IPS-18c (cell line): ENCODE data around the gene OR2A25.

Source experiments
- H3K4me3 ChIP-seq: 2 replicates; pipeline ENCODE4 v1.7.0; 2013; ENCODE audit warnings: low read depth, mild to moderate bottlenecking, low read length, moderate library complexity; ENCODE audit not compliant: insufficient read depth
- H3K9me3 ChIP-seq: one replicate; pipeline ENCODE4 v1.6.1; 2013; ENCODE audit warnings: mild to moderate bottlenecking, low read length, moderate library complexity; ENCODE audit not compliant: control insufficient read depth, insufficient read depth

The OR2A25 gene

DNA sequence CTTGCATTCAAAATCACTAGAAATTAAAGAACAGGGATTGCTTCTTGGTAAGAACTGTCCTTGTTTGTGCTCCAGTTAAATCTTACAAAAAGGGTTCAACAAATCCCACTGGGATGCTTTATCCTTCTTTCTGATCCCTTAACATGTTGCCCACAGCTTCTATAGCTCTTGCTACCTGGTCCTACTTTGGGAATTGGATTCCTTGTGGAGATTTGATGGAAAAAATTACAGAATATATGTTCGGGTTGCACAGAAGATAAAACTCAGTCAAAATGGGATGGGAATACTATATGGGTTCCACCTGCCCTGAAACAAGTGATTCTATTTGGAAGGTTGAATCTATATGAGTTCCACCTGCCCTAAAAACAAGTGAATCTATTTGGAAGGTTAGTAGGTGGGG lies at the start of gene OR2A25:
TSS of gene OR2A25 (plus strand) at position 301 of the 400 bp plus-strand sequence. CDS start 4,409 bp downstream, outside the sequence.
- Histone ChIP-seq H3K4me3 (no peak within 1 kb of the TSS), H3K9me3 (no peaks in the 10 kb centered on the region)

GRCh38 chr7:144020340-144020739 lies 49.3 kb upstream of the OR2A25 start:
- H3K4me3 ChIP-seq = no peak overlapping the region

DNA sequence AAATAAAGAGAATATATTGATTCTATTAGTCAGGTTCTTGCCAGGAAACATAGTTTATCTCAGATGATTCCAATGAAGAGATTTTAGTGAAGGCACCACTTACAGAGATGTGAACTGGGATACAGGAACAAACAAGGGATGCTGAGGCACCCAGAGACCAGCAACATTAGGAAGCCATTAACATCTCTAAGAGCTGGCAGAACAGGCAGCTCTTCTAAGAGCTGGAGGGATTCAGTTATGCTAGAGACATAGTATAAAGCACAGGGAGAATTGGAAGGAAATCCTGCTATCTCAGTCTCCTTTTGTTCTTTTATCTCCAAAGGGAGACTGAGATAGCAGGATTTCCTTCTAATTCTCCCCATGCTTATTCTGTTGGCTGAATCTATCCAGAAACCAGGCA lies 47.4 kb upstream of the OR2A25 start:
- Histone ChIP-seq H3K9me3 (no peaks in the 10 kb centered on the region), H3K4me3 (no peak overlapping the region)

More at GRCh38 chr7:144020340-144020739, 49.3 kb upstream of the OR2A25 start:
- no peaks in the 10 kb centered on the region for H3K9me3 ChIP-seq

- Histone ChIP-seq H3K9me3 (no peaks in the 10 kb centered on the region), H3K4me3 (no peak overlapping the region)
Observed at GRCh38 chr7:144023171-144023827, 46.3 kb upstream of the OR2A25 start.

DNA sequence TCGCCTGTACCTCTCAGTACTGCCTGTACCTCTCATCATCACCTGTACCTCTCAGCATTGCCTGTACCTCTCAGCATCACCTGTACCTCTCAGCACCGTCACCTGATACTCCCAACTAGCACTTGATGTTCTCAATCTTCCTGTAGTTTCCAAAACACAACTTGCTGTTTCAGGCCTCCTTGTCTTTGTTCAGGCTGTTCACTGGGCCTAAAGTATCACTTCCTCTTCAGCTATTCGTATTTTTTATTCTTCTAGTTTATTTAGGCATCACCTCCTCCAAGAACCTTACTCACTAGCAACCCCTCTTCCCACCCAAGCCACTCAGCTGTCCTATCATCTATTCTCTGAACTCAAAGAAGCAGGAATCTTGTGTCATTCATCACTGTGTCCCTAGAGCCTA lies 45.4 kb upstream of the OR2A25 start:
- no peaks in the 10 kb centered on the region for H3K9me3 ChIP-seq
- no peak overlapping the region for H3K4me3 ChIP-seq

DNA sequence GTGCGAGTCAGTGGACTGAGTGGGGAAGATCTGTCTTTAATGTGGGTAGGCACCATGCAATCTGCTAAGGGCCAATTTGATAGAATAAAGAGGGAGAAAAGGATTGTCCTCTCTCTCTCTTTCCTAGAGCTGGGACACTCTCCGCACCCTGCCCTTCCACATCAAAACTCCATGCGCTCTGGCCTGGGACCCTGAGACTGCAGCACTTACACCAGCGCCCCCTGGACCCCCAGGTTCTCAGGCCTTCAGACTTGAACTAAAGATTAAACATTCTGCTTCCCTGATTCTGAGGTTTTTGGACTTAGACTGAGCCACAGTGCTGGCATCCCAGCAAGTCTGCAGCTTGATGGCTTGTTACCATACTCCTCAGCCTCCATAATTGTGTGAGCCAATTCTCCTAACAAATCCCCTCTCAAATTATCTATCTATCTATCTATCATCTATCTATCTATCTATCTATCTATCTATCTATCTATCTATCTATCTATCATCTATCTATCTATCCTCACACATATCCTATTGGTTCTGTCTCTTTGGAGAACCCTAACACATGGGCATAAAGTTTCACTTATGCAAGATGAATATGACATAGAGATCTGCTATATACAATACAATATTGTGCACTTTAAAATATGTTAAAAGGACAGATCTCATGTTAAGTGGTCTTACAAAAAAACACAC lies 43.3 kb upstream of the OR2A25 start:
- H3K9me3 ChIP-seq = no peaks in the 10 kb centered on the region
- H3K4me3 ChIP-seq = no peak overlapping the region

DNA sequence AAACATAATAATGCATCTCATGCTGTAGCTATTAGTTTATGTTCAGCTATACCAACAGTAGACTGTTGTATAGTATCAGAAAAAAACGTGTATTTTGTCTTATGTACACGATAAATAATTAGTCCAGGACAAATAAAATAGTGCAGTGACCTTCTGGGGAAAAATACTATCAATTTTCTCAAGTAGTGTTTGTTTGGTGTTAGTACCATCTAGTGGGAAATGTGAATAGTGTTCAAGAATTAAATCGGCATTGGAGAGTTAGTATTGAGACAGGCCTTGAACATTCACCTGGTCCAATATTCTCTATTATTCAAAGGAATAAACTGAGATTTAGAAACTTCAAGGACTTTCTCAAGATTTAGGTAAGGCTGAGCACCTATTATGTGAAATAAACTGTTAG lies 42.5 kb upstream of the OR2A25 start:
- H3K9me3 ChIP-seq = no peaks in the 10 kb centered on the region
- H3K4me3 ChIP-seq = no peak overlapping the region

DNA sequence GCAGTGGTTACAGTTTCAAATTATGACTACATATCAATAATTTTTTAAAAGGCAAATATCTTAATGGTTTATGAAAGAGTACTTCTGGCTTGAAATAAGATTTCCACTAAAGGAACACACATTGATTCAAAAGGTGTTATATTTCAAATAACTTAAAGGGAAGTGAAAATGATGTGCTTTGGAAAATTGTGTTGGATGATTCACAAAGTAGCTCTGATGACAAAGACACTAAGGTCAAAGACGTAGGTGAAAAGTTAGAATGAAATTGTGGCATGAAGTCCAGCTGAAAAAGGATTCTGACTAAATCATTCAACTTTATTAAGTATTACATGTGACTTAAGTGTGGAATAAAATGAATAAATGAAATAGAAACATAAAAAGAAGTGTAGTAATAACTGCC lies 41.6 kb upstream of the OR2A25 start:
- H3K4me3 ChIP-seq = no peak overlapping the region
- no peaks in the 10 kb centered on the region for H3K9me3 ChIP-seq

DNA sequence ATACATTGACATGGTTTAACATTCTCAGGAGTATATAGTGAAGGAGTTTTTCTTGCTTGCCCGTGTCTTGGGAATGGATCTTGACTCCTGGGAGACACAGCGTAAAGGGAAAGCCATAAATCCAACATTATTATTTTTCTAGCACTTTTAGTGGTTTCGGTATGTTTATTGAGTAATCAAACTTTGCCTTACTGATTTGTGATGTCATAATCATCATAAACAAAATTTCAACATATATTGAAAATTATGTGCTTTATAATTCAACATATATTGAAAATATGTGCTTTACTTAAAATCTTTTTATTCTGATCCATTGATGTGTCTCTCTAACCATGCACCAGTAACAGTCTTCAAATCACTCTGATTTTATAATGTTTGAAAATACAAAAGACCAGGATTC lies 41.1 kb upstream of the OR2A25 start:
- no peaks in the 10 kb centered on the region for H3K9me3 ChIP-seq
- no peak overlapping the region for H3K4me3 ChIP-seq

- no peak overlapping the region for H3K4me3 ChIP-seq
- no peaks in the 10 kb centered on the region for H3K9me3 ChIP-seq
Observed at GRCh38 chr7:144032516-144032915, 37.1 kb upstream of the OR2A25 start.

- Histone ChIP-seq H3K4me3 (no peak overlapping the region), H3K9me3 (no peaks in the 10 kb centered on the region)
Observed at GRCh38 chr7:144032985-144033709, 36.5 kb upstream of the OR2A25 start.

DNA sequence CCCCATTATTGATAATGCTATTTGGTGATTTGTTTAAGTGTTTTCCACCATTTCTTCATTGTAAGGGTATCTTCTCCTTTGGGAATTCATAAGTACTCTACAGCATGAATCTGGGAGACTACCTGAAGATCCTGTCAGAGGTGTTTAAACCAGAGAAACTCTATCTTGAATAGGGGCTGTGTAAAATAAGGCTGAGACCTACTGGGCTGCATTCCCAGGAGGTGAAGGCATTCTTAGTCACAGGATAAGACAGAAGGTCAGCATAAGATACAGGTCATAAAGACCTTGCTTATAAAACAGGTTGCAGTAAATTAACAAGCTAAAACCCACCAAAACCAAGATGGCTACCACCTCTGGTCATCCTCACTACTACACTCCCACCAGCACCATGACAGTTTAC lies 34.2 kb upstream of the OR2A25 start:
- no peaks in the 10 kb centered on the region for H3K9me3 ChIP-seq
- H3K4me3 ChIP-seq = no peak overlapping the region

DNA sequence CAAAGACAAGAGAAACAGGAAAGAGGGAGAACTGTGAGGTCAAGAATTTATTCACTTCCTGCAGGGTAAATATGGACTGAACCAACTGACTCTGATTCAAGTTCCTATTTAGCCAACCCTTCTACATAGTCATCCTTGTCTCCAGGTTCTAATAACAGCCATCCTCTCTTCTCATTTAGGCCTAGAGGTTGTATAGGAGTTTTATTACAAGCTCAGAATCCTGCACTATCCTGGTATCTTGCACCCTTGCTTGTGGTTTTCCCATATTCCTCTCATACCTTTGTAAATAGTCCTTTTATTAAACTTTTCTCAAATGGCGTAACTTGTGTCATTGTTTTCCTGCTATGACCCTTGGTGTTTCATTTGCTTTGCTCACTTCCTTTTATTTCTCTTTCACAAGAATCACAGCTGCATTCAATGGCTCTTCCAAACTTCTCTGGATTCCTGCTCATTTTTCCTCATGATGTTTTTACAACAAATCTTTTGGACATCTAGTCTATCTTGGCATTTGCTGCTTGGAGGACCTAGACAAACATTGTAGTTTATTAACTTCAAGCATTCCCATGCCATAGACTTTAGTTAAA lies 33.2 kb upstream of the OR2A25 start:
- Histone ChIP-seq H3K4me3 (no peak overlapping the region), H3K9me3 (no peaks in the 10 kb centered on the region)

DNA sequence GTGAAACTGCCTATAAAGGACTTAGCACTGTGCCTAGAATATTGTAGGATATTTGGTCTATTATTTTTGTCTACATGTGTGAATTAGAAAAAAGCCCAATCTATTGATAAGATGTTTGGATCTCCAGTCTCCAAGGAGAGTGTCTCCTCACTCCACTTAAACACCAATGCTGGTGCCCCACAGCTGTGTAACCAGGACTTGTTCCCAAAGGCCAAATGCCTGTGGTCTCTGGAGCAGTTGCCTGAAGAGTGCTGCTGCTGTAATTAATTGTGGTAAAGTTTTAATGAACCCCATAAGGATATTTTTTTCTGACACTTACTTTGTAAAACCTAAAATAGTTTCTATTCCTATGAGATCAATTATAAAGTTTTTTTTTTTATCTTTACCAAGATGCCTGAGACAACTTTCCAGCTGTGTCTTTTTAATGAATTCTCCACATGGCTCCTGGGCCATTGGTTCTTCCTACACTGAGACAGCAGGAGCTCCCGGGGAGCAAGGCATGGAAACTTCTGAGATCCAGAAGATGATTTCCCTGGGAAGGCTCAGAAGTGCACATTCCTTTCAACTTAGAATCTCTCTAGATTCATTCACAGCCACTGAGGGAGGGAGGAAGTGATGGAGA lies 32.1 kb upstream of the OR2A25 start:
- no peak overlapping the region for H3K4me3 ChIP-seq
- no peaks in the 10 kb centered on the region for H3K9me3 ChIP-seq

DNA sequence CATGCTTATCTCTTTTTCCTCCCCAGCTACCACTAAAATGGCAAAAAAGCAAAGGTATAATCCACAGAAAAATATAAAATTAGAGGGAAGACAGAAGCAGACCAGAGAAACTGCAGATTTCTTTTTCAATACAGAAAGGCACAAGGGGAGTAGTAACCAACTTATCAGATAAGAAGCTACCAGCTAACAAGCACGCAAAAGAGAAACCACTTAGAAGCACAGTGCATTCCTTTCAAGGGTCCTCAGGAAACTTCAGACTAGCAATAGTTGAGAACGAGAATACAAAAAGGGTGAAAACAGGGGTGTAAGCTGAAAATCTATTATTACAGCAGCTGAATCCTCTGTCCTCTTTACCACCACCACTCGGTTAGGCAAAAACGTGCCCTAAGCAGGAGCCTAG lies 30.7 kb upstream of the OR2A25 start:
- Histone ChIP-seq H3K4me3 (no peak overlapping the region), H3K9me3 (no peaks in the 10 kb centered on the region)

DNA sequence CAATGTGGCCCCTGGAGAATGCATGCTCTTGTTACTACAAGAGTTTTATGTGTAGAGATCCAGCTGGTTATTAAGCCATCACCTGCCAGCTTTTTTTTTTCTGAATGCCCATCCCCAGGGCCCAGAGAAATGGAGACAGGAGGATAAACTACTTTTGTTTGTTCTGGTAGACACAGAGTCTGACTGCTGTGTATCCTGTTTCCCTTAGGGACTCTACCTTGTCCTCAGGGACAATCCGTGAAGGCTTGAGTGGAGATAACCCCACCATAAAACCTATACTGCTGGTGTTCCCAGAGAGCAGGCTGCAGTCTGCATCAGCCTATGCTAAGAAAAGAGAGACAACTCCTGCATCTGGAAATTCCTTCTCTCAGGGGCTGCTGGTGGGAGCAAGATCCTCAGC lies 21.0 kb upstream of the OR2A25 start, which contains the start of gene OR2A5:
TSS of gene OR2A5 (plus strand) at position 301 of the 400 bp plus-strand sequence. CDS start 1,454 bp downstream, outside the sequence.
- Histone ChIP-seq H3K4me3 (no peak within 1 kb of the TSS), H3K9me3 (no peaks in the 10 kb centered on the region)

- Histone ChIP-seq H3K9me3 (no peaks in the 10 kb centered on the region), H3K4me3 (no peak overlapping the region)
Observed at GRCh38 chr7:144049491-144049890, 20.1 kb upstream of the OR2A25 start.
